HG02798 (cell line): Measurements from ENCODE around the gene HYI.

Experiments
- ATAC-seq: cut with Tn5 transposase; IDR thresholded peaks from one replicate; pipeline ENCODE4 v1.9.1; 2021; ENCODE audit warnings: mild to moderate bottlenecking; ENCODE audit not compliant: unreplicated experiment, poor library complexity

Gene HYI

GRCh38 chr1:43445606-43446387, 7.9 kb downstream of the HYI start:
- ATAC-seq, result no peak

DNA sequence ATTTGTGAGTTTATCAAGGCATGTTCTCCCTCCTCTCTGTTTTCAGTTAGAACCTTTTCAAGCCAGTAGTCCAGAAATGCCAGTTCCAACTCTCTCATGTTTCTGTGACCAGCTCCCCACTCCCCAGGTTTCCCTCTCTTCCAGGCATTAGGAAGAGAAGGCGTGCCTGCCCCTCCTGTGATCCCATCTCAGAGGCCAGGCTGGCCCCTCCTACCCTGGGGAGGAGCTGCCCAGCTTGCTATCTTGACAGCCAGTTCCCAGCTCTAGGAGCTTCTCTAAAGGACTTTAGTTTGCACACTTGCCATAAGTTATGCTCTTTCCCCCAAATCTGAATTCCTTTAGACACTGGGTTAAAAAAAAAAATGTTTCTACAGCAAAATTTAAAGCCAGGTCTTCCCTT, 8.9 kb downstream of the HYI start:
- no peak for ATAC-seq

GRCh38 chr1:43444151-43444828, 9.4 kb downstream of the HYI start:
- ATAC-seq, result no peak

- ATAC-seq, result no peak
Observed at GRCh38 chr1:43443197-43443946, 10.4 kb downstream of the HYI start.

DNA sequence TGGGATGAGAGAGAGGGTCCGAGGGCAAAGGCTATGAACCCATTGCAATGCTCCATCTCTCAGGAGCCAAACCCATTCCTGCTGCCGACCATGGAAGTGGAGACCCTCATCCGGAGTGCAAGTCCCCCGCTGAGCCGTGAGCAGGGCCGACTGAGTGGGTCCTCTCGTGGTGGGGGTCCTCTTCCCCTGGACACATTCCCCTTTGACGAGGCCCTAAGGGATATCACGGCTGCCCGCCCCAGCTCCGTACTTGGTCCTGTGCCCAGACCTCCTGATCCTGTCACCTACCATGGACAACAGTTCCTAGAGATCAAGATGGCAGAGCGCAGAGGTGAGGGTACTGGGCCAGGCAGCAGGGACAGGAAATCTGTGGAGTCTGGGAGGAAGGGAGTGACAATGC, 11.0 kb downstream of the HYI start:
- ATAC-seq, result no peak

GRCh38 chr1:43441894-43442637, 11.7 kb downstream of the HYI start:
- no peak for ATAC-seq

GRCh38 chr1:43441166-43441893, 12.4 kb downstream of the HYI start:
- no peak for ATAC-seq

DNA sequence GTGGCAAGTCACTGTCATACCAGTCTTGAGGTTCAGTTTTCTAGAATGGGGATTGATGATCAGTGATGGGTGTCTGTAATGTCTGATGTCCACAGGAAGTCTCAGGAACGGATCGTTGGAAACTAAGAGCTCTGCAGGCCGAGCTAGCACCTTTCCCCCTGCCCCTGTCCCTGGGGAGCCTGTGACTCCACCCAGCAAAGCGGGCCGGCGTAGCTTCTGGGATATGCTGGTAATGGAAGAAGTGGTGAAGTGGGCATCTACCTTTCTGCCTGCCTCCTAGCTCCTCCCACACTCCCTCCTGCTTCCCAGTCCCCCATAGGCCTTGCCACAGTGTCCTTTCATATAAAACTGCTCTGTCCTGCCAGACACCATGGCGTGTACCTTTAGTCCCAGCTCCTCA, 13.4 kb downstream of the HYI start:
- no peak for ATAC-seq

DNA sequence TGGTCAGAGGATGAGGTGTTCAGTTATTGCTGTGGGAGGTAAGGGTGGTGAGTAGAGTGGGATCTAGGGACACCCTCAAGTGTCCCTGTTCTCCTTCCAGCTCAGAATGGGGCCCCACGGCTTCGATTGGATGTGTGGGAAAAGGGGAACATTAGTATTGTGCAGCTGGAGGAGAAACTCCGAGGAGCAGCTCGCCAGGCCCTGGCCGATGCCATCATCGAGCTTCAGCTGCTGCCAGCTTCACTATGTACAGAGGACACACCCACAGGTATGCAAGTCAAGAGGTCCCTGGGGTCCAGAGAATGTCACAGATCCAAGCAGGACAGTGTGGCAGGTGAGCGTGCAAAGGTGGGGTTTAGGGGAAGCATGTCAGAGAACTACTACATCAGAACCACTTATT, 13.9 kb downstream of the HYI start:
- no peak for ATAC-seq

DNA sequence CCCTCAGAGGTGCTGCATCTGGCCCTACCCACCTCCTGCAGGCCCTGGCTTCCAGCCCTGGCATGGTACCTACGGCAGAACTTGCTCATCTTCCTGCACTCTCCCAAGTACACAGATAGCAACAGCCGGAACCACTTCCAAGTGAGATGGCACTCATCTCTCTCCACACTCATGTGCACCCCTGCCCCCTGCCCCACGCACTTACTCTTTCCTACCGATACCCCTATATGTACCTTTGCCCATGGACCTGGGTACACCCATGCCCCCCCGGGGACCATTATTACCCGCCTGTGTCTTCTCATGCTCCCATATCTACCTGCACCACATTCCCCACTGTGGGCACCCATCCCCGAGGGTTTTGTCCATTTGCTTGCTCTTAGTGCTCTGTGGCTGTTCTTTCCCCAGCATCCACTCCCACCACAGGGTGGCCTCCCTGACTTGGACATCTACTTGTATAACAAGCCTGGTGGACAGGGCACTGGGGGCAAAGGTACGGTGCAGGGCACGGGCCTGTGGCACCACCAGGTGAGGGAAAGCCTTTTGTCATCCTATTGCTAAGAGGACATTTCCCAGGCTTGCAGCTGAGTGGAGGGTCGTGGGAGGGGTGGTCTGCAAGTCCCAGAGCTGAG, 14.7 kb downstream of the HYI start:
- no peak for ATAC-seq

GRCh38 chr1:43438576-43438952, 15.2 kb downstream of the HYI start:
- ATAC-seq, result no peak

GRCh38 chr1:43438006-43438405, 15.7 kb downstream of the HYI start:
- ATAC-seq, result no peak

- no peak for ATAC-seq
Observed at GRCh38 chr1:43437031-43437973, 16.4 kb downstream of the HYI start.

DNA sequence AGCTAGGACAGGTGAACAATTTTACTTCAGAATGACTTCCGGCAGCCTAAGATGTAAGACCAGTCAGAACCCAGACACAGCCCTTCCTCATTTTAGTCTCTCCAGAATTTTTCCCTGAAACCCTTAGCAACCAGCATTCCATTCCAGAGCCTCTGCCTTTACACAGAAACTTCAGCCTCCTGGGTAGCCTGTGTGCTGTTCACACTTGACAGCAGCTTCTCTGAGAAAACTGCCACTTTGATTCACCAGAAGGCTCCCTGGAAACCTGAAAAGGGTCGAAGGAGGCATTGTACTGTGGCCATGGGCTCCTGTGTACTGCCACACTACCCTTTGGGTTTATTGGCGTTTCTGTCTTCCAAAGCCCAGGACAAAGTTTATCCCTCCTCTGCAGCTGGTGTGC, 17.4 kb downstream of the HYI start:
- ATAC-seq, result no peak

- no peak for ATAC-seq
Observed at GRCh38 chr1:43435146-43436145, 18.3 kb downstream of the HYI start.

DNA sequence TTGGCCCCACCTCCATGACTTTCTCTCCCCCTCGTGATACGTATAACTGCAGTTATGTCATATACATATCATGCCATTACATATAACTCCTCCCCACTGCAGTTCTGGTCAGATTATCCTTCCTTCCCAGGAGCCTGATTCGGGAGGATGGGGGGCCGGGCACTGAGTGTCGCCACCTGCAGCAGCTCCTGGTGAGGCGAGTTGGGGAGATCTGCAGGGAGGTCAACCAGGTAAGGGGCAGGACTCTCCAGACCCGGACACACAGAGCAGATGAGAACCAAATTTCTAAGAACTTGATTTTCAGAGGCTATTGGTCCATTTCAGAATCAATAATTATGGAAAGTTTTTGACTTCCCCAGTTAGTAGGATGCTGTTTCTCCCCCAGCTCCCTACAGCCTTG, 19.5 kb downstream of the HYI start:
- ATAC-seq, result no peak

DNA sequence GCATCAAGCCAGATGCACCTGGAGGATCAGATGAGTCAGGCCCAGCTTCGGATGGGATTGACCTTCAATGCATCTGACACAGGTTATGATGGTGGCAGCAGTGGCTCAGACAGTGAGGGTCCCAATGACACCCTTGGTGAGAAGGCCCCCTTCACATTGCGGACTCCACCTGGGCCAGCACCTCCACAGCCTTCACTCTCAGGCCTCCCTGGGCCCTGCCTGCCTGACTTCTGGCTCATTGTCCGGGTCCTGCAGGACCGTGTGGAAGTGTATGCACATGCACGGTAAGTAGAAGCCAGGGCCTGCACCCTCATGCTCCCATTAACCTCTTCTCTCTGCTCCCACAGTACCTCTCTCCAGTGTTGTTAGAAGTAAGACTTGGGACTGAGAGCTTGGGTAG, 20.8 kb downstream of the HYI start:
- no peak for ATAC-seq
